NCI-H1048 (cell line): ENCODE results near the gene SOX8.
A peak's percentile ranks its signal among the peaks of the same experiment; 100 is the strongest.
"Not testable (repeated sequence)": the region's sequence is repeated elsewhere in the genome, so short reads cannot be mapped to it uniquely, and the experiment has no call there.

Experiments used
- DNase-seq: peaks from one replicate; lab custom pipeline; 2025; lab: John Stamatoyannopoulos, UW

Gene SOX8

GRCh38 chr16:955766-956165 is 25.8 kb upstream of the SOX8 start:
- not testable (repeated sequence) for DNase-seq

- no peak for DNase-seq
Observed at GRCh38 chr16:959232-960040, 22.1 kb upstream of the SOX8 start.

- DNase-seq: no peak
Observed at GRCh38 chr16:962366-962765, 19.2 kb upstream of the SOX8 start.

GRCh38 chr16:962901-963814 is 18.4 kb upstream of the SOX8 start:
- DNase-seq: no peak

GRCh38 chr16:963913-964312 is 17.7 kb upstream of the SOX8 start:
- DNase-seq: no peak

GRCh38 chr16:964356-965035 is 17.1 kb upstream of the SOX8 start:
- DNase-seq: no peak

- no peak for DNase-seq
Observed at GRCh38 chr16:965036-965395, 16.6 kb upstream of the SOX8 start.

- no peak for DNase-seq
Observed at GRCh38 chr16:965487-965886, 16.1 kb upstream of the SOX8 start.

- no peak for DNase-seq
Observed at GRCh38 chr16:966035-966434, 15.5 kb upstream of the SOX8 start.

GRCh38 chr16:966505-966904 is 15.1 kb upstream of the SOX8 start:
- DNase-seq: no peak

GRCh38 chr16:967077-967541 is 14.5 kb upstream of the SOX8 start:
- no peak for DNase-seq

- DNase-seq: no peak
Observed at GRCh38 chr16:967546-968295, 13.8 kb upstream of the SOX8 start.

GRCh38 chr16:968620-969019 is 12.9 kb upstream of the SOX8 start:
- DNase-seq: no peak

GRCh38 chr16:969508-970385 is 11.8 kb upstream of the SOX8 start:
- DNase-seq: no peak

GRCh38 chr16:970386-970765 is 11.2 kb upstream of the SOX8 start:
- DNase-seq: no peak

- peak; percentile 57 for DNase-seq
Observed at GRCh38 chr16:970766-971581, 10.6 kb upstream of the SOX8 start, which contains the start of gene LMF1. TSS of gene LMF1 (minus strand) at chr16:970984. CDS start at chr16:970980, 4 bp downstream.

GRCh38 chr16:971582-971905 is 10.0 kb upstream of the SOX8 start:
- DNase-seq: no peak

- DNase-seq: no peak
Observed at GRCh38 chr16:971981-972315, 9.6 kb upstream of the SOX8 start.

GRCh38 chr16:972316-973002 is 9.1 kb upstream of the SOX8 start:
- no peak for DNase-seq

- no peak for DNase-seq
Observed at GRCh38 chr16:973366-973765, 8.2 kb upstream of the SOX8 start.
